SK-N-MC (cell line): ENCODE results near the gene MARK3.

ENCODE experiments used
- EZH2 ChIP-seq: fragments of 200-600 bp; sonication (generic); IDR thresholded peaks from one replicate; pipeline ENCODE4 v1.6.1; 2017; ENCODE audit warnings: antibody characterized with exemption
- FOXP2 ChIP-seq: optimal IDR thresholded peaks from 2 replicates; pipeline ENCODE3; 2011; ENCODE audit warnings: mild to moderate bottlenecking, moderate library complexity; ENCODE audit not compliant: insufficient read depth; ENCODE audit errors: extremely low read length, control extremely low read depth
- POLR2AphosphoS5 ChIP-seq: IDR thresholded peaks from 2 replicates; pipeline ENCODE4 v1.6.1; 2012; ENCODE audit warnings: mild to moderate bottlenecking, low read depth, low read length, borderline replicate concordance

- TF ChIP-seq POLR2AphosphoS5 (no peak), EZH2 (no peak), FOXP2 (no peak)
Measured at GRCh38 chr14:103347091-103347815, 38.0 kb upstream of the MARK3 start.
